NOMO-1 (cell line): ENCODE measurements around the gene CHPT1.
A peak's percentile ranks its signal among the peaks of the same experiment; 100 is the strongest.

Experiments
- DNase-seq, 2 experiments: peaks; one replicate each; lab custom pipeline; 2025; ENCODE audit not compliant: unreplicated experiment in 2 of 2; lab: John Stamatoyannopoulos, UW

Gene CHPT1

GRCh38 chr12:101759396-101760047 lies 62.1 kb downstream of the CHPT1 start:
- peak in 1 of 2 experiments; percentile 10 for DNase-seq

DNA sequence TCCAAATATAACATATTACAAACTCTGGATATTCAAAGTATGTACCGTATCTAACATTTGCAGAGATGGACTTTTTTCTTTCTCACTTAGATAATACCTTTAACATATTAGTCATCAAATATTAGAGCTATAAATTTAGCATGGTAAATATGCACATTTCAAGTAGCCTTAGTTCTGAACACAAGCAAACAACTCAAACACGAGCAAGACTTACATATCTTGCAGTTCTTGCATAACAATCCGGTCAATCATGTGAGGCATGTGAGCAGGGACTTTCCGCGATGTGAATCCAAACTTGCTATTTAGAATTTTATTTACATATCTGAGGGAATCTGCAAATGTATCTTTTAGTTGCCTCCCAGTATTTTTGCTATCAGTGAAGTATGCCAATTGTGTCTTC lies 63.9 kb downstream of the CHPT1 start:
- no peak for DNase-seq

GRCh38 chr12:101761781-101762180 lies 64.3 kb downstream of the CHPT1 start:
- DNase-seq = no peak

- DNase-seq = peak; percentile 12 to 45
These were observed 65.9 kb downstream of the CHPT1 start for GRCh38 chr12:101763246-101763931.

DNA sequence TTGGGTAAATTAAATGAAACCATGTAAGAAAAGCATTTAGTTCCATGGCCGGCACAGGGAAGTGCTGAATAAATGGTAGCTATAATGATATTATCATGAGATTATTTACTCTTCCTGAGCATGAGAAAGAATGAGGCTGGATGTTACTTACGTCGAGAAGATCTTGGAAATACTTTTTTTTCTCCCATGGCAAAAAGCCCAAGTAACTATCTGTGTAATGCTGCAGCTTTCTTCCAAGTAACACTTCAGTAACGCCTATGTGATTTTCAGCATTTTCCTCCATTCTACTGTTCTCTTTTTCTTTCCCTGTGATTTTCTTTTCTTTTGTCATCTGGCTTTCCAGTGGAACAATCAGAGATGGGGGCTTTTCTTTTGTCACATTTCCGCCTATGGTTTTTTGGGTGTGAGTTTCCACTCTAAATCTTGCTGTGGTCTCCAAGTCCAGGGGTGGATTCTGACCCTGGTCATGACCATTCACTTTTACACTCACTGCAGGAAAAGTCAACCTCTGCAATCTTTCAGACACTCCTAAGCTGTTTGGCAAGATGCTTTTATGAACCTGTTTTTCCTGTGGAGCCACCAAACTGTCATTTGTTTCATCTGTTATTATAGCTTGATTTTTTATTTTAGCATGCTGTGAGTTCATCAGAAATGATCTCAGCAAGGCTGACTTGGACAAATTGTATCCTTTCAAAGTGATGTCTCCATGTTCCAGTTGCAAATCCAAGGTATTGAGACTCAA lies 66.8 kb downstream of the CHPT1 start:
- DNase-seq = no peak

DNA sequence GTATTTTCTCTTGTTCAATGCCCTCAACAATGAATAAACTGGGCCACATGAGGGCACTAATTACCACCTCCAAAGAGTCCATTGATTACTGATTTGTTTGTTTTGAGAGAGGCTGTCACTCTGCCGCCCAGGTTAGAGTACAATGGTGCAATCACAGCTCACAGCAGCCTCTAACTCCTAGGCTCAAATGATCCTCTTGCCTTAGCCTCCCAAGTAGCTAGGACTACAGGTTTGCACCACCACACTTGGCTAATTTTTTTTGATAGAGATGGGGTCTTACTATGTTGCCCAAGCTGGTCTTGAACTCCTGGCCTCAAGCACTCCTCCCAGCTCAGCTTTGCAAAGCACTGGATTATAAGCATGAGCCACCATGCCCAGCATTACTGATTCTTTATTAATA lies 70.1 kb downstream of the CHPT1 start:
- no peak for DNase-seq

DNA sequence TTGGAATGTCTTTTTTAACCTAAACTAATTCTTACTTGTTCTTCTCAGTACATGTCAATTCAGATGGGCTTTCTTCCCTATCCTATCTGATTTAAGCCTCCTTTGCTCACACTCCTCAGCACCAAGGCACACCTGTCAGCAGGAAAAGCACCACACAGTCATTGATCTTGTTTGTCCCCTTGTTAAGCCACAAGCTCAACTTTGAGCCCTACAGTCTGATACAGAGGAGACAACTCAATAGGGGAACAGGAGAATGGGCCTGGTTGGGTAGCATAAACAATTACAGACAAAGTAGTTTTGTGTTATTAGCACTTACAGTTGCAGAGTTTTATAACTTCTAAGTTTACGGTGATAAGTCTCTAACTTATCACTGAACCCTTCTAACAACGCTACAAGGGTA lies 71.3 kb downstream of the CHPT1 start:
- DNase-seq = no peak

DNA sequence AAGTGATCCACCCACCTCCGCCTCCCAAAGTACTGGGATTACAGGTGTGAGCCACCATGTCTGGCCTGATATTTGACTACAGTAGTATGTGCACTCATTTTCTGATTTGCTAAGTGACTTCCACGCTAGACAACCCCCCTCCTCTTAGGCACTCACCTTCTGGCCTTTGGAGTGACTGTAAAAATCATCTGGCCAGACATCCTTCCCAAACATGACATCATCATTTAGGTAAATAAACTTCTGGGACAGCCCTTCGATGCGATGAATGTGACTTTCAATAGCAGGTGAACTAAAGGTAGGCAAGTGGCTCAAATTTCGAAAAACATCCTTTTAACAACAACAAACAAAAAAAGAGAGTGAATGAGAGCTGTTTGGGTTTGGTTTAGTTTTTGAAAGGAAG lies 72.4 kb downstream of the CHPT1 start:
- DNase-seq = no peak

DNA sequence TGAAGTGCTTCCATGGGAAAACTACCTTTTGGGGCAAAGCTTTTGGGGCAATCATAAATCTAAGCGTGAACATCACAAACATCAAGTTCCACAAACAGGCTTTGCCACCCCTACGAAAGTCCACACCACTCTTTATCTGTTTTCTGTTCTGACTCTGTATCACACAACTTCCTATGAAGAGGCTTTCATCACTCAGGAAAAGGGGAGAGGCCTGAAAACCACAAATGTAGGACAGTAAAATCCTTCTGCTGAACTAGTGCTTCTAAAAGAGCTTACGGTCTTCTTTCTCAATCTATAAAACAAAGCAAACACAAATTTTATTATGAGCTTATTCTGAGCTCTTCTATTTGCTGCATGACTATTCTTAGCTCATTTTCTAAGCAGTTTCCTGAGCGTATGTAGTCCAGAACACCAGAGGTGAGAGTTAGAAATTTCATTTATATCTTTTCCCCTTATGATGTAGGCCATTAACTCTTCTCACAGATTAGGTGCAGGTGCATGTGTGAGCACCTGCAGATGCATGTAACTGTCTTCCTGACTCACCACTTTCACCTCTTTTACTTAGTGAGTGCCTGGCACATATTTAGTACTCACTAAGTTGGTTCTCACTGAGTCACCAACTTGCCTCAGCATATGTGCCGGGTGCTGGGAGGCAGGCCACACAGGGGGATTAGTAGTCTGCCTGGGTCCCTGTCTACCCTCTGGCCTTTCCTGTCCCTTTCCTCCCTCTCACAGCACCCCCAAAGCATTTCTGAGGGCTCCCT lies 74.8 kb downstream of the CHPT1 start:
- peak; percentile 64 to 86 for DNase-seq

DNA sequence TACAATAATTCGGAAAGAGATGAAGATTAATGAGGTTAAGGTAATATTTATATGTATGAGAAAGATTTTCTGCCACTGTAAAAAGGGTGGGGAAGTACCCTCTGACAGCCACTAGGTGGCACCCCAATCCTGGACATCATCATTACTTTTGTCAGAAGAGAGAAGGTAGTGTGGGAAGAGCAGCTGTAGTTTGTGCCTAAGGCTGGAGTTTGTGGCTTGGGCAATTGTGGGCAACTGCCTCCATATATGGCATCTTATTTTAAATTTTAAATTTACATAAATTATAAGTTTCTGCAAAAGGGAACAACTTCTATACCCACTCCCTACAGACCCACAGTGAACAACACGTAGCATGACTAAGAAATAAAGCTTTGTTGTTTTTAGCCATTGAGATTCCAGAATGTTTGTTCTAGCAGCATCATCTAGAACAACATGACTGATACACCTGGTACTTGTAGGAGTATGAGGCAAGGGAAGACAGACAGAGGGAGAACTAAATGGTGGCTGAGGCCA lies 76.3 kb downstream of the CHPT1 start:
- DNase-seq = peak; percentile 60 to 85

DNA sequence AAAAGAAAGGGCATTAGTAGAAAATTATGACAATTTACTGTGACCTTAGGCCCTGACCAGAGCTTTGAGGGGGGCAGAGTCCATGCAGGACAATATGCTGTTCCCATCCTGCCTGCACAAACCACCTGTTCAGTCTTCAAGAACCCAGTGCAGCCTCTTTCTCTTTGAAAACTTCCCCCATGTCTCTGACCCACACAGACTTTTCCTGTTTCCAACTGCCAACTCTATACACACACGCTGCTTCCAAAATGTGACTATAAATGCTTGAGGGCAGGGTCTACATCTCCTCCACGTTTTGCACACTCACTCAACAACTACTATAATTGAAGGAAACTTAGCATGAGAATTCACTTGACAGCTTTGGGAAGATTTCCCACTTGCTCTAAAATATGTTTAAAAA lies 78.4 kb downstream of the CHPT1 start:
- DNase-seq = no peak

DNA sequence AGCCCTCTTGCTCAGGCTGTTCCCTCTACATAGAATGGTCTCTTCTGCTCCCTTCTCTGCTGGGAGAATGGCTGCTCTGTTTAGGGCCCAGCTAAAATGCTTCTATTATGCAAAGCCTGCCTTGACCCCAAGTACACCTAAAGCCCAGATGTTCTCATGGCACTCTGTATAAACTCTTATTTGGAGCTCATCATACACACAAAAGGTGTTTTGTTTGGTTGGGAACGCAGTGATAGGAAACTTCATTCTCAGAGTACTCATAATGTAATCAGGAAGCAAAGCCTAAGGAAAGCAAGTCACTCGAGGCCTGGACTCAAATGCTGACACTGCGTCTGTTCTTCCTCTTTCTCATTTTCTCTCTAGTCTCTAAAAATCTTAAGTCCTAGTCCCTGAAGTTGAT lies 80.0 kb downstream of the CHPT1 start:
- peak; percentile 46 to 78 for DNase-seq

GRCh38 chr12:101777978-101778377 lies 80.5 kb downstream of the CHPT1 start:
- no peak for DNase-seq
